HUES48 (cell line): Measurements from ENCODE around the gene SLC44A5.

ENCODE experiments used
- H3K27ac ChIP-seq: one replicate; pipeline ENCODE4 v1.7.0; 2013; ENCODE audit warnings: low read depth, low read length, inconsistent platforms
- H3K27me3 ChIP-seq: 2 replicates; pipeline ENCODE4 v1.6.1; 2013; ENCODE audit warnings: mild to moderate bottlenecking, low read length; ENCODE audit not compliant: control insufficient read depth, insufficient read depth
- H3K36me3 ChIP-seq: 2 replicates; pipeline ENCODE4 v1.6.1; 2013; ENCODE audit warnings: low read length; ENCODE audit not compliant: control insufficient read depth, insufficient read depth
- H3K4me1 ChIP-seq: 2 replicates; pipeline ENCODE4 v1.6.1; 2013; ENCODE audit warnings: mild to moderate bottlenecking, low read length; ENCODE audit not compliant: control insufficient read depth, insufficient read depth
- H3K4me3 ChIP-seq: 2 replicates; pipeline ENCODE4 v1.5.1; 2013; ENCODE audit warnings: mild to moderate bottlenecking, low read depth, low read length
- H3K9ac ChIP-seq: 2 replicates; pipeline ENCODE4 v1.6.1; 2013; ENCODE audit warnings: mild to moderate bottlenecking, low read depth, low read length, moderate library complexity
- H3K9me3 ChIP-seq: 2 replicates; pipeline ENCODE4 v1.6.1; 2013; ENCODE audit warnings: low read length; ENCODE audit not compliant: control insufficient read depth, insufficient read depth

SLC44A5 gene

GRCh38 chr1:75330624-75331023 is 280.3 kb downstream of the SLC44A5 start:
- Histone ChIP-seq H3K27ac (no peak overlapping the region), H3K9ac (no peak overlapping the region), H3K36me3 (no peaks in the 10 kb centered on the region), H3K9me3 (no peaks in the 10 kb centered on the region), H3K27me3 (no peaks in the 10 kb centered on the region), H3K4me1 (peaks cover 6% of the 10 kb centered on the region; the same call in 1 of the 2 replicates), H3K4me3 (no peak overlapping the region)

GRCh38 chr1:75328691-75329090 is 282.2 kb downstream of the SLC44A5 start:
- Histone ChIP-seq H3K27me3 (no peaks in the 10 kb centered on the region), H3K9ac (no peak overlapping the region), H3K36me3 (no peaks in the 10 kb centered on the region), H3K4me3 (no peak overlapping the region), H3K4me1 (peaks cover 6% of the 10 kb centered on the region; the same call in 1 of the 2 replicates), H3K9me3 (no peaks in the 10 kb centered on the region), H3K27ac (no peak overlapping the region)

GRCh38 chr1:75327395-75327794 is 283.5 kb downstream of the SLC44A5 start:
- Histone ChIP-seq H3K27ac (no peak overlapping the region), H3K27me3 (no peaks in the 10 kb centered on the region), H3K4me1 (peaks cover 6% of the 10 kb centered on the region; the same call in 1 of the 2 replicates), H3K4me3 (no peak overlapping the region), H3K9ac (no peak overlapping the region), H3K9me3 (no peaks in the 10 kb centered on the region), H3K36me3 (no peaks in the 10 kb centered on the region)

DNA sequence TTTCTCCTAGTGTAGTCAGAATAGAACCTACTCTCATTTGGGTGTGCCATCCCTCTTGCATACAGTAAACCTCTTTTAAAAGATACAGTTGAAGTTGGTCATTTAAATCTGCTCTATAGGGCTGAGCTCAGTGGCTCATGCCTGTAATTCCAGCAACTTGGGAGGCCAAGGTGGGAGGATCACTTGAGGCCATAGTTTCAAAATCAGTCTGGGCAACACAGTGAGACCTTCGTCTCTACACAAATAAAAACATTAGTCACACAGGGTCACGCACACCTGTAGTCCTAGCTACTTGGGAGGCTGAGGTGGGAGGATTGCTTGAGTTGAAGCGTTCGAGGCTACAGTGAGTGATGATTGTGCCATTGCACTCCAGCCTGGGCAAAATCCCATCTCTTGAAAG is 292.9 kb downstream of the SLC44A5 start:
- H3K4me3 ChIP-seq, result no peak overlapping the region
- no peak overlapping the region for H3K27ac ChIP-seq
- H3K27me3 ChIP-seq, result no peaks in the 10 kb centered on the region
- H3K4me1 ChIP-seq, result no peaks in the 10 kb centered on the region
- H3K9ac ChIP-seq, result no peak overlapping the region
- H3K9me3 ChIP-seq, result no peaks in the 10 kb centered on the region
- H3K36me3 ChIP-seq, result no peaks in the 10 kb centered on the region

DNA sequence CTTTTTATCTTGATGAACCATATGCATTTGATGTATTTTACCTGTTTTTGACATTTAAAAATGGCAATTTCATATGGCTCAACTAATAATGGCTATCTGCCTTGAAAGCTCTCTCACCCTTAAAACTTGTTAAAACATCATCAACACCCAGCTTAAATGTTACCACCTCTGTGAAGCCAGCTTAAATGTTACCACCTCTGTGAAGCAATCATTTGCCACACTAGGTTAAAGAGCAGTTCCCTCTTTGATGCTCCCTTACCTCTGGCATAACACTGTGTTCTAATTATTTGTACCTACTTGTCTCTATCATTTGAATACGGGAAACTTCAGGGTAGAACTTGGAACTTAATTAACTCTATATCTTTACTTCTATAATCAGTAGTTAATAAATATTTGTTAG is 294.7 kb downstream of the SLC44A5 start:
- Histone ChIP-seq H3K9me3 (no peaks in the 10 kb centered on the region), H3K36me3 (no peaks in the 10 kb centered on the region), H3K27me3 (no peaks in the 10 kb centered on the region), H3K27ac (no peak overlapping the region), H3K9ac (no peak overlapping the region), H3K4me3 (no peak overlapping the region), H3K4me1 (no peaks in the 10 kb centered on the region)

DNA sequence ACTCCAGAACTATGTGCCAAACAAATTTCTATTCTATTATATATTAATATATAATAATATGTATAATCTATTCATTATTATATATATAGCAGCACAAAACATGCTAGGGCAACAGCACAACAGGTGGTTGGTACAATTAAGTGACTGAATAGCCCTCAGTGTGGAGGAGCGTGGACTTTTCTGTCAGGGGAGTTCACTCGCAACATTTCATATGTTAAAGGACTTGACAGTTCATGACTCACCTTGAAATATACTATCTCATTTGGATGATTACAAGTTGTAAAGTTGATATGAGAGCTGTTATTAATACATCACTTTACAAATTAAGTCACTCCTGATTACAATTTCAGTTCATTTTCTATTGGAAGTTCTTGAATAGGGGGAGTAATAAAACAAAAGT is 298.3 kb downstream of the SLC44A5 start:
- Histone ChIP-seq H3K4me3 (no peak overlapping the region), H3K27me3 (no peaks in the 10 kb centered on the region), H3K9me3 (no peaks in the 10 kb centered on the region), H3K27ac (no peak overlapping the region), H3K4me1 (peaks cover 5% of the 10 kb centered on the region; the same call in 1 of the 2 replicates), H3K36me3 (no peaks in the 10 kb centered on the region), H3K9ac (no peak overlapping the region)

GRCh38 chr1:75310067-75310466 is 300.8 kb downstream of the SLC44A5 start:
- Histone ChIP-seq H3K4me3 (no peak overlapping the region), H3K9ac (no peak overlapping the region), H3K4me1 (peaks cover 5% of the 10 kb centered on the region; the same call in 1 of the 2 replicates), H3K9me3 (no peaks in the 10 kb centered on the region), H3K36me3 (no peaks in the 10 kb centered on the region), H3K27me3 (no peaks in the 10 kb centered on the region), H3K27ac (no peak overlapping the region)

GRCh38 chr1:75308365-75308764 is 302.5 kb downstream of the SLC44A5 start:
- no peak overlapping the region for H3K4me3 ChIP-seq
- peaks cover 5% of the 10 kb centered on the region; the same call in 1 of the 2 replicates for H3K4me1 ChIP-seq
- H3K27me3 ChIP-seq, result no peaks in the 10 kb centered on the region
- H3K36me3 ChIP-seq, result no peaks in the 10 kb centered on the region
- H3K9ac ChIP-seq, result no peak overlapping the region
- no peaks in the 10 kb centered on the region for H3K9me3 ChIP-seq
- no peak overlapping the region for H3K27ac ChIP-seq

- no peak overlapping the region for H3K4me3 ChIP-seq
Observed at GRCh38 chr1:75305061-75305460, 305.9 kb downstream of the SLC44A5 start.

DNA sequence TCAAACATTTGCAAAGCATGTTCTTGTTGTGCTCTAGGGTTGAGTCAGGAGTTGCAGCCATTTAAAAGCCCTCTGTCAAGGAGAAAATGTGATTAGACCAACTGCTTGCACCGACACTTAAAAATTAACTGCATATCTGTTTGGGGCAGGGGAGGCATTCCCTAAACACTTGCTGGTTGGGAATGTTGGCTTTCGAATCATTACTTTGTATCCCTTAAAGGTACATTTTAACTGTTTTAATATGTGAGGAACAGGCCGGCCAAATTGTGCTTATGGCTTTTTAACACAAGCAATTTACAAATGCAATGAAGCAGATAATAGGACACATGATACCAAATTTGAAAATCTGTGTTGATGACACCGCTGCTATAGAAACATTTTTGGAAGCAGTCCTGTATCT is 317.6 kb downstream of the SLC44A5 start:
- no peaks in the 10 kb centered on the region for H3K36me3 ChIP-seq
- no peaks in the 10 kb centered on the region for H3K9me3 ChIP-seq
- no peaks in the 10 kb centered on the region for H3K4me1 ChIP-seq
- H3K4me3 ChIP-seq, result no peak overlapping the region
- H3K27ac ChIP-seq, result no peak overlapping the region
- no peaks in the 10 kb centered on the region for H3K27me3 ChIP-seq
- no peak overlapping the region for H3K9ac ChIP-seq

More at GRCh38 chr1:75305061-75305460, 305.9 kb downstream of the SLC44A5 start:
- Histone ChIP-seq H3K27me3 (no peaks in the 10 kb centered on the region), H3K9me3 (no peaks in the 10 kb centered on the region), H3K4me1 (peaks cover 2% of the 10 kb centered on the region; the same call in 1 of the 2 replicates), H3K27ac (no peak overlapping the region), H3K36me3 (no peaks in the 10 kb centered on the region), H3K9ac (no peak overlapping the region)

- no peak overlapping the region for H3K4me3 ChIP-seq
- H3K36me3 ChIP-seq, result no peaks in the 10 kb centered on the region
- no peaks in the 10 kb centered on the region for H3K27me3 ChIP-seq
- no peak overlapping the region for H3K9ac ChIP-seq
- H3K9me3 ChIP-seq, result no peaks in the 10 kb centered on the region
- H3K27ac ChIP-seq, result no peak overlapping the region
- H3K4me1 ChIP-seq, result no peaks in the 10 kb centered on the region
Observed at GRCh38 chr1:75292013-75292412, 318.9 kb downstream of the SLC44A5 start.

DNA sequence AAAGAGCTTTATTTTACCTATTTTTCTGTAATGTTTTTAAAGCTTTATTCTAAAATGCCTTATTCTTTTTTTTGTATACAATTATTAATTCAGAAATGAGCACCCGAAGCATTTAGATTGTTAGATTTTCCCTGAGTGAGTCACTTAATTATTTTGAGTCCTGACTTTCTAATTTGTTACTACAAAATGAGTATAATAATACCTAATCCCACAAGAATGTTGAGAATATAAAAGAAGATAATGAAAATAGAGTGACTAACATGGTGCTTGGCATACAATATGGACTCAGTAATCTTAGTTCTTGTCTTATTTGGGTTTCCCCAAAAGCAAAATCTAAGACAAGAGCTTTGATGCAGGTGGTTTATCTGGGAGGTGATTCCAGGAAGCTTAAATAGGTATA is 334.5 kb downstream of the SLC44A5 start:
- Histone ChIP-seq H3K9me3 (no peaks in the 10 kb centered on the region), H3K27ac (no peak overlapping the region), H3K4me1 (no peaks in the 10 kb centered on the region), H3K27me3 (no peaks in the 10 kb centered on the region), H3K4me3 (no peak overlapping the region), H3K9ac (no peak overlapping the region), H3K36me3 (no peaks in the 10 kb centered on the region)
